ENCODE results near the gene CMAS. TPM values are rescaled to one million over a fixed set of nuclear protein-coding genes. Genes with fewer than 3 reads are reported as not detected.
"Not testable (repeated sequence)": the region's sequence is repeated elsewhere in the genome, so short reads cannot be mapped to it uniquely, and the experiment has no call there.

The CMAS gene
- total RNA-seq, 1 experiment from 2014 or later: 24.3 TPM

DNA sequence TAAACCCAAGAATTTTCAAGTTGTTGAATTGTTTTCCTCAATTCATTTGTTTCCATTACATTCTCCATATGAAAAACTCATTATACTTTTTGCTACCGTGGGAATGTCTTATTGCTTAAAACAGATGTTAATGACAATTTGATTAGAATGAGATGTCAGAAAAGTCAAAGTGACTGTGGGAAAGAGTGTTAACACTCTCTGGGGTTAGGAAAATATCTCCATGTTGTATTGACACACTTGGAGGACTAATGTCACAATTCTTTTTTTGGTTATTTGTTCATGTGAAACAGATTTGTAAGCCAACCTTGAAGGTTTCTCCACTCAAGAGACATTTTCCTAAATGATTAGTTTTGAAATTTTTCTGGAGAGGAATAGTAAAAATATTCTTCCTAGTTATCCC, 47.2 kb upstream of the CMAS start:
- ChIA-PET CTCF (no interaction called here), POLR2A (no interaction called here)
- Histone ChIP-seq H3K27me3 (ENCODE audit: control insufficient read depth, insufficient read depth, low read length) (no peaks in the 10 kb centered on the region), H3K27ac (ENCODE audit: low read length) (no peak overlapping the region), H3K9me3 (ENCODE audit: control insufficient read depth, insufficient read depth, low read depth, low read length) (no peaks in the 10 kb centered on the region), H3K36me3 (ENCODE audit: control insufficient read depth, insufficient read depth, low read length) (no peaks in the 10 kb centered on the region), H3K4me1 (ENCODE audit: control insufficient read depth, insufficient read depth, low read length) (no peaks in the 10 kb centered on the region), H3K4me3 (ENCODE audit: low read depth in 2 of 2, low read length in 2 of 2) (no peak overlapping the region)
- BruUV-seq (replicated peaks): no TSS peak
- TF ChIP-seq SIN3A (IDR thresholded peaks at IDR 0.05; ENCODE audit: borderline replicate concordance, insufficient read depth, low read depth, low read length) (no peak), POLR2AphosphoS5 (IDR thresholded peaks at IDR 0.05; ENCODE audit: low read depth, low read length) (no peak)
- TF ChIP-seq, protein P1, sequence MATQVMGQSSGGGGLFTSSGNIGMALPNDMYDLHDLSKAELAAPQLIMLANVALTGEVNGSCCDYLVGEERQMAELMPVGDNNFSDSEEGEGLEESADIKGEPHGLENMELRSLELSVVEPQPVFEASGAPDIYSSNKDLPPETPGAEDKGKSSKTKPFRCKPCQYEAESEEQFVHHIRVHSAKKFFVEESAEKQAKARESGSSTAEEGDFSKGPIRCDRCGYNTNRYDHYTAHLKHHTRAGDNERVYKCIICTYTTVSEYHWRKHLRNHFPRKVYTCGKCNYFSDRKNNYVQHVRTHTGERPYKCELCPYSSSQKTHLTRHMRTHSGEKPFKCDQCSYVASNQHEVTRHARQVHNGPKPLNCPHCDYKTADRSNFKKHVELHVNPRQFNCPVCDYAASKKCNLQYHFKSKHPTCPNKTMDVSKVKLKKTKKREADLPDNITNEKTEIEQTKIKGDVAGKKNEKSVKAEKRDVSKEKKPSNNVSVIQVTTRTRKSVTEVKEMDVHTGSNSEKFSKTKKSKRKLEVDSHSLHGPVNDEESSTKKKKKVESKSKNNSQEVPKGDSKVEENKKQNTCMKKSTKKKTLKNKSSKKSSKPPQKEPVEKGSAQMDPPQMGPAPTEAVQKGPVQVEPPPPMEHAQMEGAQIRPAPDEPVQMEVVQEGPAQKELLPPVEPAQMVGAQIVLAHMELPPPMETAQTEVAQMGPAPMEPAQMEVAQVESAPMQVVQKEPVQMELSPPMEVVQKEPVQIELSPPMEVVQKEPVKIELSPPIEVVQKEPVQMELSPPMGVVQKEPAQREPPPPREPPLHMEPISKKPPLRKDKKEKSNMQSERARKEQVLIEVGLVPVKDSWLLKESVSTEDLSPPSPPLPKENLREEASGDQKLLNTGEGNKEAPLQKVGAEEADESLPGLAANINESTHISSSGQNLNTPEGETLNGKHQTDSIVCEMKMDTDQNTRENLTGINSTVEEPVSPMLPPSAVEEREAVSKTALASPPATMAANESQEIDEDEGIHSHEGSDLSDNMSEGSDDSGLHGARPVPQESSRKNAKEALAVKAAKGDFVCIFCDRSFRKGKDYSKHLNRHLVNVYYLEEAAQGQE (IDR thresholded peaks at IDR 0.05; ENCODE audit: insufficient read depth in 1 of 2, low read depth in 2 of 2, low read length in 1 of 2): no peak
- in situ Hi-C loops (cut with HindIII; ENCODE audit: low pct_unique_long_range_greater_than_20kb, low sequenced_read_pairs) (no loop called here), intact Hi-C loops (cut with micrococcal nuclease; ENCODE audit: unreplicated experiment) (no loop called here)
- DNase-seq (ENCODE audit: low read depth, low spot score) (no peak), ATAC-seq (no peak)

DNA sequence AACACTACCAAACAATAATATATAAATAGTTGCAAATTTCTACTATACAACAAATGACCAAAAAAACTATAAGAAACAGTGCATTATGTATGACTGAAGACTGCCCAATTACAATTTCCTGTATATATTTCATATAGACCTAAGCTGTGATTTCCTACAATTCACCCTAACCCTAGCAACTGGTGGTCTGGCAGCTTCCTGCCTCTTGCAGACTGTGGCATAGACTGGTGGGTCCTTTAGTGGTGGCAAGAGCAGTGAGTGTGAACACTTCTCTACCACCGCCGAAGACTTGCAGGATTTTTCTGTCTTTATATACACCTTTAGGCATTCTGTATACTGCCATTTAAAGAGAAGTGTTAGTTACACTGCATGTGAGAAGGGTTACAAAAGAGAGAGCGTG, 43.6 kb upstream of the CMAS start:
- Histone ChIP-seq H3K36me3 (ENCODE audit: control insufficient read depth, insufficient read depth, low read length) (no peaks in the 10 kb centered on the region), H3K27me3 (ENCODE audit: control insufficient read depth, insufficient read depth, low read length) (no peaks in the 10 kb centered on the region), H3K27ac (ENCODE audit: low read length) (no peak overlapping the region), H3K4me3 (ENCODE audit: low read depth in 2 of 2, low read length in 2 of 2) (no peak overlapping the region), H3K4me1 (ENCODE audit: control insufficient read depth, insufficient read depth, low read length) (no peaks in the 10 kb centered on the region), H3K9me3 (ENCODE audit: control insufficient read depth, insufficient read depth, low read depth, low read length) (no peaks in the 10 kb centered on the region)
- in situ Hi-C loops (cut with HindIII; ENCODE audit: low pct_unique_long_range_greater_than_20kb, low sequenced_read_pairs): no loop called here
- ChIA-PET POLR2A (no interaction called here), CTCF (no interaction called here)
- TF ChIP-seq, protein P2, sequence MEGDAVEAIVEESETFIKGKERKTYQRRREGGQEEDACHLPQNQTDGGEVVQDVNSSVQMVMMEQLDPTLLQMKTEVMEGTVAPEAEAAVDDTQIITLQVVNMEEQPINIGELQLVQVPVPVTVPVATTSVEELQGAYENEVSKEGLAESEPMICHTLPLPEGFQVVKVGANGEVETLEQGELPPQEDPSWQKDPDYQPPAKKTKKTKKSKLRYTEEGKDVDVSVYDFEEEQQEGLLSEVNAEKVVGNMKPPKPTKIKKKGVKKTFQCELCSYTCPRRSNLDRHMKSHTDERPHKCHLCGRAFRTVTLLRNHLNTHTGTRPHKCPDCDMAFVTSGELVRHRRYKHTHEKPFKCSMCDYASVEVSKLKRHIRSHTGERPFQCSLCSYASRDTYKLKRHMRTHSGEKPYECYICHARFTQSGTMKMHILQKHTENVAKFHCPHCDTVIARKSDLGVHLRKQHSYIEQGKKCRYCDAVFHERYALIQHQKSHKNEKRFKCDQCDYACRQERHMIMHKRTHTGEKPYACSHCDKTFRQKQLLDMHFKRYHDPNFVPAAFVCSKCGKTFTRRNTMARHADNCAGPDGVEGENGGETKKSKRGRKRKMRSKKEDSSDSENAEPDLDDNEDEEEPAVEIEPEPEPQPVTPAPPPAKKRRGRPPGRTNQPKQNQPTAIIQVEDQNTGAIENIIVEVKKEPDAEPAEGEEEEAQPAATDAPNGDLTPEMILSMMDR (IDR thresholded peaks at IDR 0.05): no peak
- no peak for TF ChIP-seq SIN3A (IDR thresholded peaks at IDR 0.05; ENCODE audit: borderline replicate concordance, insufficient read depth, low read depth, low read length)
- TF ChIP-seq TCF7L2 (IDR thresholded peaks at IDR 0.05; ENCODE audit: low read depth, low read length): no peak
- intact Hi-C loops (cut with micrococcal nuclease; ENCODE audit: unreplicated experiment): no loop called here
- no peak for DNase-seq (ENCODE audit: low read depth, low spot score)
- no TSS peak for BruUV-seq (replicated peaks)
- no peak for ATAC-seq

DNA sequence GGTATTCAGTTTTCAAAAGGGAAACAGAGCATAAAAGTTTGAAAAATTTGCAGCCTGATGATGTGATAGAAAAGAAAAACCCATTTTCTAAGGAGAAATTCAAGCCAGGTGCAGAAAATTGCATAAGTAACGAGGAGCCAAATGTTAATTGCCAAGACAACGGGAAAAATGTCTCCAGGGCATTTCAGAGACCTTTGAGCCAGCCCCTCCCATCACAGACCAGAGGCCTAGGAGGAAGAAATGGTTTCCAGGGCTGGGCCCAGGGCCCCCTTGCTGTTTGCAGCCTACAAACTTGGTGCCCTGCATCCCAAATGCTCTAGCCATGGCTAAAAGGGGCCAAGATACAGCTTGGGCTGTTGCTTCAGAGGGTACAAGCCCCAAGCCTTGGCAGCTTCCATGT, 38.2 kb upstream of the CMAS start:
- H3K9me3 ChIP-seq (ENCODE audit: control insufficient read depth, insufficient read depth, low read depth, low read length); H3K27me3 ChIP-seq (ENCODE audit: control insufficient read depth, insufficient read depth, low read length); intact Hi-C loops (cut with micrococcal nuclease; ENCODE audit: unreplicated experiment); DNase-seq (ENCODE audit: low read depth, low spot score); H3K4me3 ChIP-seq (ENCODE audit: low read depth in 2 of 2, low read length in 2 of 2); H3K27ac ChIP-seq (ENCODE audit: low read length); H3K4me1 ChIP-seq (ENCODE audit: control insufficient read depth, insufficient read depth, low read length); H3K36me3 ChIP-seq (ENCODE audit: control insufficient read depth, insufficient read depth, low read length); BruUV-seq (replicated peaks); CTCF ChIA-PET; in situ Hi-C loops (cut with HindIII; ENCODE audit: low pct_unique_long_range_greater_than_20kb, low sequenced_read_pairs); POLR2A ChIA-PET; ATAC-seq: not testable (repeated sequence)

All from Panc1 (cell line).